HEK293 (cell line): ENCODE measurements around the gene MTUS2.

Source experiments
- CTCF ChIA-PET: fragments of 350-600 bp; formaldehyde crosslinking; extraction: SDS; loops from one replicate; lab custom pipeline; 2021; ENCODE audit warnings: antibody characterized with exemption; lab: Yijun Ruan, JAX
- POLR2A ChIA-PET: fragments of 300-600 bp; formaldehyde crosslinking; extraction: SDS; loops from one replicate; lab custom pipeline; 2020; ENCODE audit warnings: antibody characterized with exemption, inconsistent platforms; lab: Yijun Ruan, JAX
- H3K27ac ChIP-seq: fragments of 200-500 bp; sonication (Bioruptor generic); 2 replicates; pipeline ENCODE4 v1.5.1; 2014; ENCODE audit warnings: low read depth, low read length, control low read depth, inconsistent platforms; ENCODE audit errors: extremely low read depth
- H3K36me3 ChIP-seq, 2 experiments: fragments of 200-500 bp in 1 of 2; sonication (Bioruptor generic) in 1 of 2; 1 replicate in 1 of 2; 2 replicates in 1 of 2; pipeline ENCODE4 v1.5.1; 2014 to 2017; ENCODE audit warnings: inconsistent platforms in 2 of 2, low read length in 2 of 2; ENCODE audit not compliant: control insufficient read depth in 2 of 2, insufficient read depth in 1 of 2
- H3K4me1 ChIP-seq: fragments of 200-500 bp; sonication (Bioruptor generic); 2 replicates; pipeline ENCODE4 v1.5.1; 2014; ENCODE audit warnings: mild to moderate bottlenecking, low read length, inconsistent platforms; ENCODE audit not compliant: control insufficient read depth, insufficient read depth
- H3K4me3 ChIP-seq: 2 replicates; pipeline ENCODE4 v1.5.1; 2011; ENCODE audit warnings: low read depth, mild to moderate bottlenecking, control low read depth, low read length, moderate library complexity
- H3K9me3 ChIP-seq: fragments of 200-500 bp; sonication (Bioruptor generic); 2 replicates; pipeline ENCODE4 v1.5.1; 2014; ENCODE audit warnings: low read depth, low read length, inconsistent platforms; ENCODE audit not compliant: control insufficient read depth, insufficient read depth
- KLF16 ChIP-seq: fragments of 450-650 bp; formaldehyde crosslinking; IDR thresholded peaks from 2 replicates; pipeline ENCODE4 v1.5.1; 2017; ENCODE audit warnings: missing biosample characterization, missing genetic modification characterization
- OSR2 ChIP-seq: fragments of 450-650 bp; formaldehyde crosslinking; IDR thresholded peaks from 2 replicates; pipeline ENCODE4 v1.5.1; 2016; ENCODE audit warnings: missing biosample characterization, missing genetic modification characterization
- SP3 ChIP-seq: fragments of 450-650 bp; formaldehyde crosslinking; IDR thresholded peaks from 2 replicates; pipeline ENCODE4 v1.5.1; 2016; ENCODE audit warnings: missing biosample characterization, missing genetic modification characterization
- ZBTB8A ChIP-seq: fragments of 450-650 bp; formaldehyde crosslinking; IDR thresholded peaks from 2 replicates; pipeline ENCODE4 v1.5.1; 2016; ENCODE audit warnings: missing biosample characterization, missing genetic modification characterization
- ZEB2 ChIP-seq: fragments of 450-650 bp; formaldehyde crosslinking; IDR thresholded peaks from 2 replicates; pipeline ENCODE4 v1.5.1; 2016; ENCODE audit warnings: missing biosample characterization, missing genetic modification characterization
- ZFP3 ChIP-seq: fragments of 450-650 bp; formaldehyde crosslinking; IDR thresholded peaks from 2 replicates; pipeline ENCODE4 v1.5.1; 2016; ENCODE audit warnings: low read depth, missing biosample characterization, missing genetic modification characterization
- ZNF133 ChIP-seq: fragments of 450-650 bp; formaldehyde crosslinking; IDR thresholded peaks from 2 replicates; pipeline ENCODE4 v1.5.1; 2016; ENCODE audit warnings: missing biosample characterization, missing genetic modification characterization
- ZNF311 ChIP-seq: fragments of 450-650 bp; formaldehyde crosslinking; IDR thresholded peaks from 2 replicates; pipeline ENCODE4 v1.5.1; 2017; ENCODE audit warnings: missing biosample characterization, missing genetic modification characterization, borderline replicate concordance
- ZNF391 ChIP-seq: fragments of 450-650 bp; formaldehyde crosslinking; IDR thresholded peaks from 2 replicates; pipeline ENCODE4 v1.5.1; 2016; ENCODE audit warnings: low read depth, missing biosample characterization, missing genetic modification characterization, borderline replicate concordance
- ZNF394 ChIP-seq: fragments of 450-650 bp; formaldehyde crosslinking; IDR thresholded peaks from 2 replicates; pipeline ENCODE4 v1.5.1; 2016; ENCODE audit warnings: missing biosample characterization, missing genetic modification characterization, mild to moderate bottlenecking, moderate library complexity, borderline replicate concordance
- ZNF561 ChIP-seq: fragments of 450-650 bp; IDR thresholded peaks from 2 replicates; pipeline ENCODE4 v1.5.1; 2018; ENCODE audit warnings: missing biosample characterization, missing genetic modification characterization, borderline replicate concordance
- ZNF621 ChIP-seq: fragments of 450-650 bp; formaldehyde crosslinking; IDR thresholded peaks from 2 replicates; pipeline ENCODE4 v1.5.1; 2017; ENCODE audit warnings: missing biosample characterization, missing genetic modification characterization
- ZNF654 ChIP-seq: fragments of 450-650 bp; formaldehyde crosslinking; IDR thresholded peaks from 2 replicates; pipeline ENCODE4 v1.5.1; 2016; ENCODE audit warnings: low read depth, missing biosample characterization, missing genetic modification characterization
- ZNF664 ChIP-seq: fragments of 450-650 bp; formaldehyde crosslinking; IDR thresholded peaks from 2 replicates; pipeline ENCODE4 v1.5.1; 2016; ENCODE audit warnings: missing biosample characterization, missing genetic modification characterization
- ZNF701 ChIP-seq: fragments of 450-650 bp; formaldehyde crosslinking; IDR thresholded peaks from 2 replicates; pipeline ENCODE4 v1.5.1; 2016; ENCODE audit warnings: missing biosample characterization, missing genetic modification characterization
- ZNF792 ChIP-seq: fragments of 450-650 bp; formaldehyde crosslinking; IDR thresholded peaks from 2 replicates; pipeline ENCODE4 v1.5.1; 2016; ENCODE audit warnings: missing biosample characterization, missing genetic modification characterization
- ZNF830 ChIP-seq: fragments of 450-650 bp; IDR thresholded peaks from 2 replicates; pipeline ENCODE4 v1.5.0; 2018; ENCODE audit warnings: missing biosample characterization, missing genetic modification characterization, low read depth, mild to moderate bottlenecking, moderate library complexity
- TF ChIP-seq, protein P1 (sequence below): fragments of 450-650 bp; formaldehyde crosslinking; IDR thresholded peaks from 2 replicates; pipeline ENCODE4 v1.5.1; 2016; ENCODE audit warnings: missing biosample characterization, missing genetic modification characterization
- TF ChIP-seq, protein P2 (sequence below): fragments of 450-650 bp; IDR thresholded peaks from 2 replicates; pipeline ENCODE4 v1.5.1; 2018; ENCODE audit warnings: missing biosample characterization, missing genetic modification characterization
- TF ChIP-seq, protein P3 (sequence below): fragments of 450-650 bp; formaldehyde crosslinking; IDR thresholded peaks from 2 replicates; pipeline ENCODE4 v1.5.1; 2016; ENCODE audit warnings: missing biosample characterization, missing genetic modification characterization
- TF ChIP-seq, protein P4 (sequence below): fragments of 450-650 bp; formaldehyde crosslinking; IDR thresholded peaks from 2 replicates; pipeline ENCODE4 v1.5.1; 2016; ENCODE audit warnings: missing biosample characterization, missing genetic modification characterization
- TF ChIP-seq, protein P5 (sequence below): fragments of 450-650 bp; formaldehyde crosslinking; IDR thresholded peaks from 2 replicates; pipeline ENCODE4 v1.5.1; 2016; ENCODE audit warnings: missing biosample characterization, missing genetic modification characterization
- TF ChIP-seq, protein P6 (sequence below): fragments of 450-650 bp; formaldehyde crosslinking; IDR thresholded peaks from 2 replicates; pipeline ENCODE4 v1.5.0; 2017; ENCODE audit warnings: missing biosample characterization, missing genetic modification characterization, borderline replicate concordance

Gene MTUS2

DNA sequence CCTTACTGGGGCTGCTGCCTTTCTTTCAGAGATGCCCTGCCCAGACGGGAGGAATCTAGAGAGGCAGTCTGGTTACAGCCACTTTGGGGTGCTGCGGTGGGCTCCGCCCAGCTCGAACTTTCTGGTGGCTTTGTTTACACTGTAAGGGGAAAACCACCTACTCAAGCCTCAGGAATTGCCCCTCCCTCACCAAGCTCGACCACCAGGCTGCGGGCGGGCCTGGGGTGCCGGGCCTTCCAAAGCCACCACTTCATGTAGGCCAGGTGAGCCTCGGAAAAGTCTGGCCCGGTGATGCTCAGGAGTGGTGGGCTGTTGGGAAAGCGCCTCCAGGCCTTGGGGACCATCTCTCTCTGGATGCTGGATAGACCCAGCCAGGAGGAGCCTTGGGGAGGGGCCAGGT, 218.6 kb downstream of the MTUS2 start:
- POLR2A ChIA-PET: no interaction called here
- Histone ChIP-seq H3K9me3 (no peaks in the 10 kb centered on the region), H3K27ac (no peak overlapping the region), H3K4me3 (no peak overlapping the region), H3K36me3 (no peaks in the 10 kb centered on the region), H3K4me1 (no peaks in the 10 kb centered on the region)
- CTCF ChIA-PET: no interaction called here
- TF ChIP-seq ZNF621 (tag by site-specific recombination) (no peak), ZNF792 (tag by site-specific recombination) (no peak), ZNF830 (tag by site-specific recombination) (no peak), ZBTB8A (tag by site-specific recombination) (no peak), ZNF701 (tag by site-specific recombination) (no peak), SP3 (tag by site-specific recombination) (no peak)
- TF ChIP-seq, protein P1, sequence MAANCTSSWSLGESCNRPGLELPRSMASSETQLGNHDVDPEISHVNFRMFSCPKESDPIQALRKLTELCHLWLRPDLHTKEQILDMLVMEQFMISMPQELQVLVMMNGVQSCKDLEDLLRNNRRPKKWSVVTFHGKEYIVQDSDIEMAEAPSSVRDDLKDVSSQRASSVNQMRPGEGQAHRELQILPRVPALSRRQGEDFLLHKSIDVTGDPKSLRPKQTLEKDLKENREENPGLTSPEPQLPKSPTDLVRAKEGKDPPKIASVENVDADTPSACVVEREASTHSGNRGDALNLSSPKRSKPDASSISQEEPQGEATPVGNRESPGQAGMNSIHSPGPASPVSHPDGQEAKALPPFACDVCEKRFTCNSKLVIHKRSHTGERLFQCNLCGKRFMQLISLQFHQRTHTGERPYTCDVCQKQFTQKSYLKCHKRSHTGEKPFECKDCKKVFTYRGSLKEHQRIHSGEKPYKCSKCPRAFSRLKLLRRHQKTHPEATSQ (tag by site-specific recombination): no peak
- TF ChIP-seq, protein P2, sequence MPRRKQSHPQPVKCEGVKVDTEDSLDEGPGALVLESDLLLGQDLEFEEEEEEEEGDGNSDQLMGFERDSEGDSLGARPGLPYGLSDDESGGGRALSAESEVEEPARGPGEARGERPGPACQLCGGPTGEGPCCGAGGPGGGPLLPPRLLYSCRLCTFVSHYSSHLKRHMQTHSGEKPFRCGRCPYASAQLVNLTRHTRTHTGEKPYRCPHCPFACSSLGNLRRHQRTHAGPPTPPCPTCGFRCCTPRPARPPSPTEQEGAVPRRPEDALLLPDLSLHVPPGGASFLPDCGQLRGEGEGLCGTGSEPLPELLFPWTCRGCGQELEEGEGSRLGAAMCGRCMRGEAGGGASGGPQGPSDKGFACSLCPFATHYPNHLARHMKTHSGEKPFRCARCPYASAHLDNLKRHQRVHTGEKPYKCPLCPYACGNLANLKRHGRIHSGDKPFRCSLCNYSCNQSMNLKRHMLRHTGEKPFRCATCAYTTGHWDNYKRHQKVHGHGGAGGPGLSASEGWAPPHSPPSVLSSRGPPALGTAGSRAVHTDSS: no peak

DNA sequence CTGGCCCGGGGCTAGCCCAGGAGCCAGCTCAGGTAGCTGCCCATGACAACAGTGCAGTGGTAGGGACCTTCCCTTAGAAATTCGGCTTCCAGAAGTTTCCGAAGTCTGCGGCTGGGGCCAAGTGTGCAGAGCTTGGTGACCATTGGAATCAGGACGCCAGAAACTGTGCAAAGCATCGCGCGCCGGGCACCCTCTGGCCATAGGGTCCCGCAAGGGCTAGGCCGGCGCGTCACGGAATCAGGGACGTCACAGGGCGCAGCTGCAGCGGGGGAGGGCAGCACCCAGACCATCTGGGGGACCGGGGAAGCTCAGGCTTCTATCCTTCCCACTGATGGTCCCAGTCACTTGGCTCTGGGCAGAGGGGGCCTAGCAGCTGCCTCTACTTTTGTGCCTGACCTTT, 219.1 kb downstream of the MTUS2 start:
- no peaks in the 10 kb centered on the region for H3K9me3 ChIP-seq
- H3K4me1 ChIP-seq: no peaks in the 10 kb centered on the region
- no peak overlapping the region for H3K4me3 ChIP-seq
- ChIA-PET POLR2A (no interaction called here), CTCF (no interaction called here)
- no peak overlapping the region for H3K27ac ChIP-seq
- no peaks in the 10 kb centered on the region for H3K36me3 ChIP-seq
- TF ChIP-seq ZNF654 (tag by site-specific recombination): no peak
- no peak for TF ChIP-seq ZNF394 (tag by site-specific recombination)
- TF ChIP-seq, protein P3, sequence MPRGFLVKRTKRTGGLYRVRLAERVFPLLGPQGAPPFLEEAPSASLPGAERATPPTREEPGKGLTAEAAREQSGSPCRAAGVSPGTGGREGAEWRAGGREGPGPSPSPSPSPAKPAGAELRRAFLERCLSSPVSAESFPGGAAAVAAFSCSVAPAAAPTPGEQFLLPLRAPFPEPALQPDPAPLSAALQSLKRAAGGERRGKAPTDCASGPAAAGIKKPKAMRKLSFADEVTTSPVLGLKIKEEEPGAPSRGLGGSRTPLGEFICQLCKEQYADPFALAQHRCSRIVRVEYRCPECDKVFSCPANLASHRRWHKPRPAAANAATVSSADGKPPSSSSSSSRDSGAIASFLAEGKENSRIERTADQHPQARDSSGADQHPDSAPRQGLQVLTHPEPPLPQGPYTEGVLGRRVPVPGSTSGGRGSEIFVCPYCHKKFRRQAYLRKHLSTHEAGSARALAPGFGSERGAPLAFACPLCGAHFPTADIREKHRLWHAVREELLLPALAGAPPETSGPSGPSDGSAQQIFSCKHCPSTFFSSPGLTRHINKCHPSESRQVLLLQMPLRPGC (tag by site-specific recombination): no peak
- TF ChIP-seq, protein P4, sequence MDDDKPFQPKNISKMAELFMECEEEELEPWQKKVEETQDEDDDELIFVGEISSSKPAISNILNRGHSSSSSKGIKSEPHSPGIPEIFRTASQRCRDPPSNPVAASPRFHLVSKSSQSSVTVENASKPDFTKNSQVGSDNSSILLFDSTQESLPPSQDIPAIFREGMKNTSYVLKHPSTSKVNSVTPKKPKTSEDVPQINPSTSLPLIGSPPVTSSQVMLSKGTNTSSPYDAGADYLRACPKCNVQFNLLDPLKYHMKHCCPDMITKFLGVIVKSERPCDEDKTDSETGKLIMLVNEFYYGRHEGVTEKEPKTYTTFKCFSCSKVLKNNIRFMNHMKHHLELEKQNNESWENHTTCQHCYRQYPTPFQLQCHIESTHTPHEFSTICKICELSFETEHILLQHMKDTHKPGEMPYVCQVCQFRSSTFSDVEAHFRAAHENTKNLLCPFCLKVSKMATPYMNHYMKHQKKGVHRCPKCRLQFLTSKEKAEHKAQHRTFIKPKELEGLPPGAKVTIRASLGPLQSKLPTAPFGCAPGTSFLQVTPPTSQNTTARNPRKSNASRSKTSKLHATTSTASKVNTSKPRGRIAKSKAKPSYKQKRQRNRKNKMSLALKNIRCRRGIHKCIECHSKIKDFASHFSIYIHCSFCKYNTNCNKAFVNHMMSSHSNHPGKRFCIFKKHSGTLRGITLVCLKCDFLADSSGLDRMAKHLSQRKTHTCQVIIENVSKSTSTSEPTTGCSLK: no peak
- no peak for TF ChIP-seq ZFP3 (tag by site-specific recombination)
- no peak for TF ChIP-seq ZNF311 (tag by site-specific recombination)
- TF ChIP-seq ZNF133 (tag by site-specific recombination): no peak
- no peak for TF ChIP-seq ZNF391 (tag by site-specific recombination)
- no peak for TF ChIP-seq ZNF664
- TF ChIP-seq, protein P5, sequence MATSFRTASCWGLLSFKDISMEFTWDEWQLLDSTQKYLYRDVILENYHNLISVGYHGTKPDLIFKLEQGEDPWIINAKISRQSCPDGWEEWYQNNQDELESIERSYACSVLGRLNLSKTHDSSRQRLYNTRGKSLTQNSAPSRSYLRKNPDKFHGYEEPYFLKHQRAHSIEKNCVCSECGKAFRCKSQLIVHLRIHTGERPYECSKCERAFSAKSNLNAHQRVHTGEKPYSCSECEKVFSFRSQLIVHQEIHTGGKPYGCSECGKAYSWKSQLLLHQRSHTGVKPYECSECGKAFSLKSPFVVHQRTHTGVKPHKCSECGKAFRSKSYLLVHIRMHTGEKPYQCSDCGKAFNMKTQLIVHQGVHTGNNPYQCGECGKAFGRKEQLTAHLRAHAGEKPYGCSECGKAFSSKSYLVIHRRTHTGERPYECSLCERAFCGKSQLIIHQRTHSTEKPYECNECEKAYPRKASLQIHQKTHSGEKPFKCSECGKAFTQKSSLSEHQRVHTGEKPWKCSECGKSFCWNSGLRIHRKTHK (tag by site-specific recombination): no peak
- TF ChIP-seq, protein P6, sequence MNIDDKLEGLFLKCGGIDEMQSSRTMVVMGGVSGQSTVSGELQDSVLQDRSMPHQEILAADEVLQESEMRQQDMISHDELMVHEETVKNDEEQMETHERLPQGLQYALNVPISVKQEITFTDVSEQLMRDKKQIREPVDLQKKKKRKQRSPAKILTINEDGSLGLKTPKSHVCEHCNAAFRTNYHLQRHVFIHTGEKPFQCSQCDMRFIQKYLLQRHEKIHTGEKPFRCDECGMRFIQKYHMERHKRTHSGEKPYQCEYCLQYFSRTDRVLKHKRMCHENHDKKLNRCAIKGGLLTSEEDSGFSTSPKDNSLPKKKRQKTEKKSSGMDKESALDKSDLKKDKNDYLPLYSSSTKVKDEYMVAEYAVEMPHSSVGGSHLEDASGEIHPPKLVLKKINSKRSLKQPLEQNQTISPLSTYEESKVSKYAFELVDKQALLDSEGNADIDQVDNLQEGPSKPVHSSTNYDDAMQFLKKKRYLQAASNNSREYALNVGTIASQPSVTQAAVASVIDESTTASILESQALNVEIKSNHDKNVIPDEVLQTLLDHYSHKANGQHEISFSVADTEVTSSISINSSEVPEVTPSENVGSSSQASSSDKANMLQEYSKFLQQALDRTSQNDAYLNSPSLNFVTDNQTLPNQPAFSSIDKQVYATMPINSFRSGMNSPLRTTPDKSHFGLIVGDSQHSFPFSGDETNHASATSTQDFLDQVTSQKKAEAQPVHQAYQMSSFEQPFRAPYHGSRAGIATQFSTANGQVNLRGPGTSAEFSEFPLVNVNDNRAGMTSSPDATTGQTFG (tag by site-specific recombination): no peak
- TF ChIP-seq OSR2: no peak
- no peak for TF ChIP-seq ZNF561
- TF ChIP-seq, protein P1 (tag by site-specific recombination): no peak
- TF ChIP-seq ZEB2 (tag by site-specific recombination): no peak
- no peak for TF ChIP-seq KLF16 (tag by site-specific recombination)
